Measurements from ENCODE around the gene CHRM3. TPM values are rescaled to one million over a fixed set of nuclear protein-coding genes. Genes with fewer than 3 reads are reported as not detected.

The CHRM3 gene
- total RNA-seq, 1 donor from 2014 or later: 2.7 TPM

DNA sequence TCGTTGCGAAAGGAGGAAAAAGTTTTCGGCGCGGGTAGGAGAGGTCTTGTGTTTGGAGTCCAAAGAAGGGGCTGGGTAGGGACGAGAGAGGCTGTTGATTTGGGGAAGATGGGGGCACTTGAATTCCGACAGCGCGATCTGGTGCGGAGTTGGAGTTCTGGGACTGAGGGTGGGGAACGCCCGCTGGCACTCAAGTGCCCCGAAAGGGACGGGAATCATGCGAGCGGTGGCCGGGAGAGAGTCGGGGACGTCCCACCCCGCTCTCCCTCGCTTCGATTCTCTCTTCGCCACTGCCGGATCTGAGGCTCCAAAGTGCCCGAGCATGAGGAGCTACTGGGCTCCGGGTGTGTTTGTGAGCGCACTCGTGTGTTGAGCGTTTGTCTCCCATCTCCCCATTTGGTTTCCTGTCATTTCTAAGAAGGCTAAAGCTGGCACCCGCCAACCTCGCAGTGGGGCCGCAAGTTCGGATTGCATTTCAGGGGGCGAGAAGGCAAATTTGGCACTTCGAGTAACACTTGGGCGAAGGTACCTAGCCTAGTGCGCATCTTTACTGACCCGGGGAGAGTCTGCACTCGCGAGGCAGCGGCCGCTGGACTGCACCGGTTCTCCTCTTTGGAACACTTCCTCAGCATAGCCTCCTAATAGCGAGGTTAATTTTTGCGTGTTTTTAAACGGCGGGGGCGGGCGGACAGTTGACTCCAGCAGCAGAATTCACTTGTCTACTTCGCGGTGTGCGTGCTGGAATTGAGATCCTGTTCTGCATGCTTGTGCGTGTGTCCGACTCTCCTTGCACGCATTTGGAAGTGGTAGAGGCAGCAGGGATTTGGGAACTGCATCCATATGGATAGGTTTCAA lies 1.2 kb downstream of the CHRM3 start:
- Mint-ChIP-seq H3K27ac (ENCODE audit: unreplicated experiment) (no peak overlapping the region), H3K4me3 (peak overlapping the region; percentile 85), H3K9me3 (no peaks in the 10 kb centered on the region), H3K36me3 (ENCODE audit: low read depth) (no peaks in the 10 kb centered on the region), H3K27me3 (ENCODE audit: low read depth) (peaks cover 98% of the 10 kb centered on the region), H3K4me1 (peaks cover 27% of the 10 kb centered on the region)
- TF ChIP-seq CTCF (conservative IDR thresholded peaks at IDR 0.05): no peak
- peak; percentile 14 for DNase-seq (ENCODE audit: low read depth, low spot score)

DNA sequence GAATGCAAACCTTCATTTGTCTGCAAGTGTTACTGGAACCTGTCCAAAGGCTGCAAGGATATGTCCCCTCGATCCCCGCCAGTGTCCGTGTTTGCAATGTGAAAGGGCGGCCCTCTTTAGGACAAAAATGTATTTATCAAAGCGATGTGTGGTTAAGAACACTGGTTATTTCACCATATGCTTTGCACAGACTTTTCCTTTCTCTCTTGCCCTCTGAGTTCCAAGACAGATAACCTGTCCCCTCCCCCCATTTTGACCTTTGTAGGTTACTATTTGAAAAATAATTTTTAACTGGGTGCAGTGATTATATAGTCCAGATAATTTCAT lies 1.8 kb downstream of the CHRM3 start:
- H3K9me3 Mint-ChIP-seq: no peaks in the 10 kb centered on the region

DNA sequence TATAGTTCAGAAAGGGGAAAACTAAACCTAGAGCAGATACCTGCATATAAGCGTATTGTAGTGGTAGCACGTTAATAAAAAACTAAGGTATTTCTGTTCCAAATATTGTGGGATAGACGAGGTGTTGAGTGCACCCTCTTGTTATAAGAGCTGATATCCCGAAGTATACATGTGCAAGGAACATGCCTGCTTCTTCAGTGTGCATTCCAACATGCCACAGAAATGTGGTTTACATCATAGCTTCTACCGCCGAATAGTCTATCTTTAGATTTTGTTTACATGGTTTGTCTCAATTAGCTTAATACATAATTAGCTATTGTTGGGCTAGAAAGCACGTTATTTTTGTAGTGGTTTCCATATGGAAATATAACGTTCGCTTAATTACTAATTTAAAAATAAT lies 2.2 kb downstream of the CHRM3 start:
- Mint-ChIP-seq H3K27ac (ENCODE audit: unreplicated experiment) (no peak overlapping the region), H3K36me3 (ENCODE audit: low read depth) (no peaks in the 10 kb centered on the region), H3K4me3 (peak overlapping the region; percentile 85), H3K4me1 (peaks cover 27% of the 10 kb centered on the region), H3K9me3 (no peaks in the 10 kb centered on the region), H3K27me3 (ENCODE audit: low read depth) (peaks cover 98% of the 10 kb centered on the region)
- no peak for TF ChIP-seq CTCF (conservative IDR thresholded peaks at IDR 0.05)
- DNase-seq (ENCODE audit: low read depth, low spot score): no peak

More for the DNA sequence above, 1.8 kb downstream of the CHRM3 start:
- DNase-seq (ENCODE audit: low read depth, low spot score): no peak
- TF ChIP-seq CTCF (conservative IDR thresholded peaks at IDR 0.05): no peak
- H3K27ac Mint-ChIP-seq (ENCODE audit: unreplicated experiment): no peak overlapping the region
- H3K4me3 Mint-ChIP-seq: peak overlapping the region; percentile 85
- no peaks in the 10 kb centered on the region for H3K36me3 Mint-ChIP-seq (ENCODE audit: low read depth)
- H3K4me1 Mint-ChIP-seq: peaks cover 27% of the 10 kb centered on the region
- peaks cover 98% of the 10 kb centered on the region for H3K27me3 Mint-ChIP-seq (ENCODE audit: low read depth)

GRCh38 chr1:239389703-239390102 lies 3.3 kb downstream of the CHRM3 start:
- no peak overlapping the region for H3K4me3 Mint-ChIP-seq
- no peak overlapping the region for H3K27ac Mint-ChIP-seq (ENCODE audit: unreplicated experiment)
- H3K9me3 Mint-ChIP-seq: no peaks in the 10 kb centered on the region
- no peak for TF ChIP-seq CTCF (conservative IDR thresholded peaks at IDR 0.05)
- peaks cover 97% of the 10 kb centered on the region for H3K27me3 Mint-ChIP-seq (ENCODE audit: low read depth)
- no peak for DNase-seq (ENCODE audit: low read depth, low spot score)
- peaks cover 27% of the 10 kb centered on the region for H3K4me1 Mint-ChIP-seq
- no peaks in the 10 kb centered on the region for H3K36me3 Mint-ChIP-seq (ENCODE audit: low read depth)

DNA sequence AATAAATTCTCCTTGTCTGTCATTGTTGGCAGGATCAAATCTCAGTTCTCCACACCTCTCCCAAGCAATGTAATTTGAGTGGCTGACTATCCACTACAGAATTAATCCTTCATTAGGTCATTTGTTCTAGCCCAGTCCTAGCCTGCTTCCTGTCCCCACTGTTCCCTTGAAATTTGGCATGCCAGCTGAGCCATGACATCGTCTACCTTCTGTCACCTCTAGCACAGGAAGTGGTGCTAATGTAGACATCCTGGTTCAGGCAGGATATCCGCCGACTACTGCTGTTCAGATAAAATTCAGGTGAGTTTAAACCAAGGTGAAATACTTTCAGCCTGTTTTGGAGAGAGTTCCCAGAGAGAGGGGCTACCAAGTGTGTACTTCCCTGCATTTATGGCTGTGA lies 5.9 kb downstream of the CHRM3 start:
- Mint-ChIP-seq H3K27me3 (ENCODE audit: low read depth) (peaks cover 90% of the 10 kb centered on the region), H3K36me3 (ENCODE audit: low read depth) (no peaks in the 10 kb centered on the region)

More for the DNA sequence above, 5.9 kb downstream of the CHRM3 start:
- Mint-ChIP-seq H3K4me3 (no peak overlapping the region), H3K9me3 (no peaks in the 10 kb centered on the region), H3K4me1 (peaks cover 11% of the 10 kb centered on the region), H3K27ac (ENCODE audit: unreplicated experiment) (no peak overlapping the region)
- no peak for DNase-seq (ENCODE audit: low read depth, low spot score)
- TF ChIP-seq CTCF (conservative IDR thresholded peaks at IDR 0.05): no peak
